Activated T-cell treated with anti-CD3 and anti-CD28 coated beads, Interleukin-2, amount 50 U/mL, for 1 hour (primary cell): ENCODE data around the gene EPHB1.

Experiments used
- DNase-seq: peaks from one replicate; pipeline ENCODE4 v3.0.0-alpha.2; 2020

The EPHB1 gene

GRCh38 chr3:135292162-135292561 lies 497.1 kb downstream of the EPHB1 start:
- no peak for DNase-seq

GRCh38 chr3:135301670-135302069 lies 506.6 kb downstream of the EPHB1 start:
- no peak for DNase-seq

- DNase-seq = no peak
Observed at GRCh38 chr3:135304378-135304777, 509.3 kb downstream of the EPHB1 start.
